Skeletal muscle satellite cell (primary cell): ENCODE measurements around the gene GNG12.
A peak's percentile ranks its signal among the peaks of the same experiment; 100 is the strongest.
"Not testable (repeated sequence)": the region's sequence is repeated elsewhere in the genome, so short reads cannot be mapped to it uniquely, and the experiment has no call there.

ENCODE experiments used
- H3K27me3 ChIP-seq: 2 replicates; pipeline ENCODE4 v1.7.0; 2013; ENCODE audit warnings: low read length; ENCODE audit not compliant: control insufficient read depth, insufficient read depth
- H3K36me3 ChIP-seq: 2 replicates; pipeline ENCODE4 v1.7.0; 2013; ENCODE audit warnings: mild to moderate bottlenecking, control low read depth, low read length; ENCODE audit not compliant: insufficient read depth
- H3K4me1 ChIP-seq: 2 replicates; pipeline ENCODE4 v1.7.0; 2013; ENCODE audit warnings: low read length; ENCODE audit not compliant: control insufficient read depth, insufficient read depth
- H3K4me2 ChIP-seq: 2 replicates; pipeline ENCODE4 v1.7.0; 2013; ENCODE audit warnings: mild to moderate bottlenecking, low read length
- H3K4me3 ChIP-seq: 2 replicates; pipeline ENCODE4 v1.7.0; 2013; ENCODE audit warnings: low read length
- H3K9ac ChIP-seq: 2 replicates; pipeline ENCODE4 v1.7.0; 2013; ENCODE audit warnings: mild to moderate bottlenecking, low read depth, low read length, moderate library complexity
- H3K9me3 ChIP-seq: replicated peaks from 2 replicates; pipeline ENCODE4 v1.7.0; 2013; ENCODE audit warnings: mild to moderate bottlenecking, control low read depth, low read length

The GNG12 gene

GRCh38 chr1:67673468-67674201 lies 159.6 kb downstream of the GNG12 start:
- no peak overlapping the region for H3K9ac ChIP-seq

GRCh38 chr1:67672260-67672803 lies 160.9 kb downstream of the GNG12 start:
- Histone ChIP-seq H3K4me2 (no peak overlapping the region), H3K4me3 (no peak overlapping the region), H3K9me3 (no peaks in the 10 kb centered on the region), H3K9ac (no peak overlapping the region), H3K36me3 (no peaks in the 10 kb centered on the region), H3K4me1 (peaks cover 14% of the 10 kb centered on the region), H3K27me3 (no peaks in the 10 kb centered on the region)

More at GRCh38 chr1:67673468-67674201, 159.6 kb downstream of the GNG12 start:
- Histone ChIP-seq H3K4me2 (no peak overlapping the region), H3K4me3 (no peak overlapping the region), H3K36me3 (no peaks in the 10 kb centered on the region), H3K27me3 (no peaks in the 10 kb centered on the region), H3K4me1 (peaks cover 14% of the 10 kb centered on the region), H3K9me3 (no peaks in the 10 kb centered on the region)

DNA sequence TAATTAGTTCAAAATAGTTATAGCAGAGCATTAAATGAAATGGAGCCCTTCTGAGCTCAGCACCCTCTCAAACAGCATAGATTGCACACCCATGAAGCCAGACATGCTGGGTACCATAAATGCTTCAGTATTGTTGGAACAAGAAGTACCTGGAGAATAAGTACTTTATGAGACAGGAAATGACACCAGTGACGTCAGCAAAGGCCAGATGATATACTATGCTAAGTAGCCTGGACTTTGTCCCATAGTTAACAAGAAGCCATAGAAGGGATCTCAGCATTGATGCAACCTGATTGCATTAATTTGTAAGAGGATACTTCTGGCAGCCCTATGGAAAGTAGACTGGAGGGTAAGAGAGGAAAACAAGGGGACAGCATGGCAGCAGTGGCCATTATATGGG lies 164.6 kb downstream of the GNG12 start:
- no peaks in the 10 kb centered on the region for H3K27me3 ChIP-seq
- no peak overlapping the region for H3K9ac ChIP-seq
- no peaks in the 10 kb centered on the region for H3K4me1 ChIP-seq
- H3K9me3 ChIP-seq, result no peaks in the 10 kb centered on the region
- no peak overlapping the region for H3K4me3 ChIP-seq
- no peaks in the 10 kb centered on the region for H3K36me3 ChIP-seq
- H3K4me2 ChIP-seq, result no peak overlapping the region

- H3K4me3 ChIP-seq, result no peak overlapping the region
- no peaks in the 10 kb centered on the region for H3K27me3 ChIP-seq
- no peaks in the 10 kb centered on the region for H3K4me1 ChIP-seq
- no peak overlapping the region for H3K4me2 ChIP-seq
- H3K36me3 ChIP-seq, result no peaks in the 10 kb centered on the region
- no peak overlapping the region for H3K9ac ChIP-seq
- H3K9me3 ChIP-seq, result no peaks in the 10 kb centered on the region
Observed at GRCh38 chr1:67666636-67667035, 166.6 kb downstream of the GNG12 start.

DNA sequence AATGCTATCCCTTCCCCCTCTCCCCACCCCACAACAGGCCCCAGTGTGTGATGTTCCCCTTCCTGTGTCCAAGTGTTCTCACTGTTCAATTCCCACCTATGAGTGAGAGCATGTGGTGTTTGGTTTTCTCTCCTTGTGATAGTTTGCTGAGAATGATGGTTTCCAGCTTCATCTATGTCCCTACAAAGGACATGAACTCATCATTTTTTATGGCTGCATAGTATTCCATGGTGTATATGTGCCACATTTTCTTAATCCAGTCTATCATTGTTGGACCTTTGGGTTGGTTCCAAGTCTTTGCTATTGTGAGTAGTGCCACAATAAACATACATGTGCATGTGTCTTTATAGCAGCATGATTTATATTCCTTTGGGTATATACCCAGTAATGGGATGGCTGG lies 168.0 kb downstream of the GNG12 start:
- not testable (repeated sequence) for H3K4me1 ChIP-seq, H3K27me3 ChIP-seq, H3K4me3 ChIP-seq, H3K9me3 ChIP-seq, H3K9ac ChIP-seq, H3K36me3 ChIP-seq, H3K4me2 ChIP-seq

DNA sequence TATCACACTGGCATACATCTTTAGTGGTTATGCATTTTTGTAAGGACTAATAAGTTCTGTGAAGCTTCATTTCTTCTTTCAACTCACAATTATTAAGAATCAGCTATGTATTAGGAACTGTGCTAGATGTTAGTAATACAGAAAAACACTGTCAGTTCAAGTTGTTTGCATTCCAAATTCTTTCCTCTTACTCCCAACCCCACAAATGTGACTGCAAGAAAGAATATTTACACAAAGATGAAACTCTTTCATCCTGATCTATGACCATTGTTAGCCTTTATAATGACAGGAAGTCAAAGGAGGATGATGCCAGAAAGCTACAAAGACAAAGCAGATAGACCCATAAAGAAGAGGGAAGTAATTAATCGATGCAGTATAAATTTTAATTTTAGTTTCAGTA lies 169.2 kb downstream of the GNG12 start:
- Histone ChIP-seq H3K4me3 (no peak overlapping the region), H3K4me1 (no peaks in the 10 kb centered on the region), H3K4me2 (no peak overlapping the region)

DNA sequence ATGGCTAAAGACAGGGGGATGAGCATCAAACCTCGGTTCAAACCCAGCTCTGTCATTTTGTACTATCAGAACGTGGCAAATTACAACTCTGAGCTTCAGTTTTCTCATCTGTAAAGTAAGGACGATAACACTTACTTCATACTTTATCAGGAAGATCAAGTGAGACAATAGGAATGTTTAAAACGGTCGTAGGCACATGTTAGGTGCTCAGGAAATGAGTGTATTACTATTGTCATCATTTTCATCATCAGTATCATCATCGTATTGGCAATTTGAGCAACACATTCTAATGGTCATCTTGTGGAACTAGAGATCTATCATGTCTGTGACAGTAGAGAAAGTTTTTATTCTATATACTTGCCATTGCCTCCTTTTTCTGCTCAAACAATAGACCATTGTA lies 170.4 kb downstream of the GNG12 start:
- H3K36me3 ChIP-seq, result no peaks in the 10 kb centered on the region
- H3K9me3 ChIP-seq, result no peaks in the 10 kb centered on the region
- no peaks in the 10 kb centered on the region for H3K27me3 ChIP-seq
- H3K4me2 ChIP-seq, result no peak overlapping the region
- H3K9ac ChIP-seq, result no peak overlapping the region
- H3K4me1 ChIP-seq, result no peaks in the 10 kb centered on the region
- H3K4me3 ChIP-seq, result no peak overlapping the region

More for the DNA sequence above, 169.2 kb downstream of the GNG12 start:
- Histone ChIP-seq H3K27me3 (no peaks in the 10 kb centered on the region), H3K9ac (no peak overlapping the region), H3K9me3 (no peaks in the 10 kb centered on the region), H3K36me3 (no peaks in the 10 kb centered on the region)

- H3K4me1 ChIP-seq, result no peaks in the 10 kb centered on the region
- H3K4me2 ChIP-seq, result no peak overlapping the region
- no peaks in the 10 kb centered on the region for H3K9me3 ChIP-seq
- H3K4me3 ChIP-seq, result no peak overlapping the region
- H3K27me3 ChIP-seq, result no peaks in the 10 kb centered on the region
- H3K36me3 ChIP-seq, result no peaks in the 10 kb centered on the region
- H3K9ac ChIP-seq, result no peak overlapping the region
Observed at GRCh38 chr1:67659229-67659628, 174.0 kb downstream of the GNG12 start.

DNA sequence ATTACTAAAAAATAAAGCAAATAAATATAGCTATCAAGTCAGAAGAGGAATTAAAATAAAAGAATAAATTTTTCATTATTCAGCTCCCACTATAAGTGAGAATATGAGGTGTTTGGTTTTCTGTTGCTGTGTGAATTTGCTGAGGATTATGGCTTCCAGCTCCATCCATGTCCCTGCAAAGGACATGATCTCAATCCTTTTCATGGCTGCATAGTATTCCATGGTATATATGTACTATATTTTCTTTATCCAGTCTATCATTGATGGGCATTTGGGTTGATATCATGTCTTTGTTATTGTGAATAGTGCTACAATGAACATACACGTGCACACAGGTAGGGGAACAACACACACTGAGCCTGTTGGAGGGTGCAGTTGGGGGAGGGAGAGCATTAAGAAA lies 176.1 kb downstream of the GNG12 start:
- not testable (repeated sequence) for H3K9ac ChIP-seq

GRCh38 chr1:67655581-67655980 lies 177.7 kb downstream of the GNG12 start:
- Histone ChIP-seq H3K27me3 (no peaks in the 10 kb centered on the region), H3K4me1 (peaks cover 5% of the 10 kb centered on the region), H3K4me3 (no peak overlapping the region), H3K9me3 (no peaks in the 10 kb centered on the region), H3K9ac (no peak overlapping the region), H3K36me3 (no peaks in the 10 kb centered on the region), H3K4me2 (no peak overlapping the region)

More for the DNA sequence above, 176.1 kb downstream of the GNG12 start:
- not testable (repeated sequence) for H3K9me3 ChIP-seq, H3K4me3 ChIP-seq, H3K27me3 ChIP-seq, H3K36me3 ChIP-seq, H3K4me1 ChIP-seq, H3K4me2 ChIP-seq

GRCh38 chr1:67653304-67653703 lies 180.0 kb downstream of the GNG12 start:
- no peaks in the 10 kb centered on the region for H3K36me3 ChIP-seq
- H3K4me1 ChIP-seq, result peaks cover 5% of the 10 kb centered on the region
- H3K9ac ChIP-seq, result no peak overlapping the region

DNA sequence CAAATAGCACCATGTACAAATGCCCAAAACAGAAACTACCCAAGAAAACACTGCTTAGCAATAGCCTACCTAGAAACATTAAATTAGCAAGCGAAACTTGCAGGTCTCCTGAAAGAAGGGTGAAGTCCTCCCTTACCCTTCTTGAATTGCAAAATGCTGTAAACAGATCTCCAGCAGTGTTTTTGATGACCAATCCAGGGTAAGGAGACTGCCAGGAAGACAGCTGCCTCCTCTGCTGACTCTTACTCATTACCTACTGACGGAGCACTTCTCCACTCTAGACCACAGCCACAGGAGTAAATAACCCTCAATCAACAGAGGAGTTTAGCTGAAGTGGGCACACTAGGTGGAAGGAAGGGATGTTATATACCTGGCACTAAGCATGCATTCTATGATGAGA lies 180.5 kb downstream of the GNG12 start:
- Histone ChIP-seq H3K9ac (no peak overlapping the region), H3K4me2 (peak overlapping the region; percentile 53), H3K27me3 (no peaks in the 10 kb centered on the region), H3K4me3 (no peak overlapping the region), H3K36me3 (no peaks in the 10 kb centered on the region), H3K4me1 (peaks cover 5% of the 10 kb centered on the region), H3K9me3 (no peaks in the 10 kb centered on the region)

More at GRCh38 chr1:67653304-67653703, 180.0 kb downstream of the GNG12 start:
- Histone ChIP-seq H3K9me3 (no peaks in the 10 kb centered on the region), H3K4me2 (no peak overlapping the region), H3K4me3 (no peak overlapping the region), H3K27me3 (no peaks in the 10 kb centered on the region)
